ENCODE results near the gene GALNT2.

GALNT2 gene

DNA sequence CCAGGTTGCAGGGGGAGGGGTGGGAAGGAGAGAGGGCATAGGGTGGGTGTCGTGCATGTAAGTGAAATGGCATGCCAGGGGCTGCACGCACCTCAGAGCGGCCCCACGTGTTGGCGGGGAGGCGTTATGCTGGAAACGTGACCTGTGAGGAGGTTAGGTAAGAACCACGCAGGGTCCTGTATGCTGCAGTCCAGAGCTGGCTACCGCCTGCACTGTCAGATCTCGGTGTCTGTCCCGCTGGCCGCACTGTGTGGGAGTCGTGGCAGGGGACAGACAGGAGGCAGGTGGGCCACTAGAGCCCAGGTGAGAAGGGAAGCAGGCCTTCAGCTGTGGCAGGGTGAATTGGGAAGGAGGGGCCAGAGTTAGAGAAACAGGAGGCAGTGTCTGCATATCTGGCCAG lies 79.7 kb downstream of the GALNT2 start:
- no peak overlapping the region for H3K4me3 ChIP-seq (ENCODE audit: low read depth, low read length)
- H3K27ac ChIP-seq (ENCODE audit: low read depth, low read length) = no peak overlapping the region
- H3K4me1 ChIP-seq (ENCODE audit: control insufficient read depth, insufficient read depth, low read length, unreplicated experiment) = peaks cover 4% of the 10 kb centered on the region
- H3K79me2 ChIP-seq (ENCODE audit: control insufficient read depth, insufficient read depth, low read length, unreplicated experiment) = peaks cover 96% of the 10 kb centered on the region
- no peaks in the 10 kb centered on the region for H3K36me3 ChIP-seq (ENCODE audit: insufficient read depth, low read length)
- H3K27me3 ChIP-seq (ENCODE audit: insufficient read depth, low read length) = no peaks in the 10 kb centered on the region
- no peak overlapping the region for H2AFZ ChIP-seq (ENCODE audit: low read length, unreplicated experiment)

DNA sequence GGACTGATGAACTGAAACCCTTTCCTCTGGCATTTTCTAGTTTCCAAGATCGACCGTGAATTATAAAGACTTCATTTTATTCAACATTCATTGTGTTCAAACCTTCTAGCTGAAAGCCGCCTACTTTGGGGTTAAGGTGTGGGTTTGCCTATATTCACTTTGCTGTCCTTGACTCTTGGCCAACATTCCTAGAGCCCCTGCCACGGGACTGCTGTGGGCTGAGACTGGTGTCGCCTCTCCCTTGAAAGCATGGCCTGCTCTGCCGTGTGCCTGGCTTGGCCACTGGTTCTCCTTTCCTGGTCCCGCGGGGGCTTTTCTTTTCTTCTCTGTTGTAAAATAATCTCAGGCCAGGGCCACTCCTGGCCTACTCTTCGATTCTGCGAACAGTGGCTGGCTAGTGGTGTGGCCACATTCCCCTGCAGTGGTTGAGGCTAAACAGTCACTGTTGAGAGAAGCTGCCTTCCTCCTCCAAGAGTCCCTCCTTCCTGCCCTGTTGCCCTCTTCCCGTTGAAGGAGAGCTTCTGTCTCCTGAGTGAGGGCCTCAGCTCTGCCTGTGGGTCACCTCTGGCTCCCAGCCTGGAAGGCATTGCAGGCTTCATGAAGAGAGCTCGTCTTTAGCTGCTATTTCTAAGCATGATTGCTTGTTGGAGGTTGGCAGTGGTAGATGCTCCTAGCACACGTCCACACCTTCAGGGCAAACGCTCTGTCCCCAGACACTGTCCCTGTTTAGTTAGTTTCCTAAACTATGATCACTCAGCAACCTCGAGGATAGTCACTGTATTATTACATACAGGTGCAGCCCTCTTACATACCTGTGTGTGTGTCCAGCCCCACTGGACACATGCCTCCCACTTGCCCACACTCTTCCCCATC lies 80.5 kb downstream of the GALNT2 start:
- Histone ChIP-seq H3K27me3 (ENCODE audit: insufficient read depth, low read length) (no peaks in the 10 kb centered on the region), H3K79me2 (ENCODE audit: control insufficient read depth, insufficient read depth, low read length, unreplicated experiment) (peaks cover 96% of the 10 kb centered on the region), H3K27ac (ENCODE audit: low read depth, low read length) (no peak overlapping the region), H2AFZ (ENCODE audit: low read length, unreplicated experiment) (no peak overlapping the region), H3K4me1 (ENCODE audit: control insufficient read depth, insufficient read depth, low read length, unreplicated experiment) (peaks cover 4% of the 10 kb centered on the region), H3K4me3 (ENCODE audit: low read depth, low read length) (no peak overlapping the region), H3K36me3 (ENCODE audit: insufficient read depth, low read length) (no peaks in the 10 kb centered on the region)

DNA sequence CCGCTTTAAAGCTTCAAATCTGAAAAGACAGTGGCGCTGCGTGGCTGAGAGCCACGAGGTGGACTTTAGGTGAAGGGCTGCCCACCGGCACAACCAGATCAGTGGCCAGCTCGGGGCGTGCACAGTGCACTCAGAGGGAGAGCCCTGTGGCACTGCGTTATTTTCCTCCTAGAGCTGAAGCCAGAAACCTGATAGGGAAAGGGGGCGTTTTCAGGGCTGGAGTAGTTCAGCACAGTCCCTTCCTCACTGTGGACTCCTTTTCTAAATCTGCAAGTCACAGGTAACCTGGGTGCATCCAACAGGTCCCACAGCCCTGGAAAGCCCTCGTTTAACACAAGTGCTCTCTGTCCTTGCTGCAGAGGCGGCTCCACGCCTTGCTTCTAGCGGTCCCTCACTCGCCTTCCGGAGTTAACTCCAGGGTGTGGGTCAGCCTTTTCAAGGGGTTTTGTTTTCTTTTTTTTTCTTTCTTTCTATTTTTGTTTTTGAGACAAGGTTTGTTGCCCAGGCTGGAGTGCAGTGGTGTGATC lies 81.2 kb downstream of the GALNT2 start:
- H3K4me1 ChIP-seq (ENCODE audit: control insufficient read depth, insufficient read depth, low read length, unreplicated experiment) = peaks cover 5% of the 10 kb centered on the region
- H3K27ac ChIP-seq (ENCODE audit: low read depth, low read length) = no peak overlapping the region
- no peak overlapping the region for H2AFZ ChIP-seq (ENCODE audit: low read length, unreplicated experiment)
- H3K79me2 ChIP-seq (ENCODE audit: control insufficient read depth, insufficient read depth, low read length, unreplicated experiment) = peaks cover 94% of the 10 kb centered on the region
- H3K27me3 ChIP-seq (ENCODE audit: insufficient read depth, low read length) = no peaks in the 10 kb centered on the region
- H3K36me3 ChIP-seq (ENCODE audit: insufficient read depth, low read length) = no peaks in the 10 kb centered on the region
- H3K4me3 ChIP-seq (ENCODE audit: low read depth, low read length) = no peak overlapping the region

DNA sequence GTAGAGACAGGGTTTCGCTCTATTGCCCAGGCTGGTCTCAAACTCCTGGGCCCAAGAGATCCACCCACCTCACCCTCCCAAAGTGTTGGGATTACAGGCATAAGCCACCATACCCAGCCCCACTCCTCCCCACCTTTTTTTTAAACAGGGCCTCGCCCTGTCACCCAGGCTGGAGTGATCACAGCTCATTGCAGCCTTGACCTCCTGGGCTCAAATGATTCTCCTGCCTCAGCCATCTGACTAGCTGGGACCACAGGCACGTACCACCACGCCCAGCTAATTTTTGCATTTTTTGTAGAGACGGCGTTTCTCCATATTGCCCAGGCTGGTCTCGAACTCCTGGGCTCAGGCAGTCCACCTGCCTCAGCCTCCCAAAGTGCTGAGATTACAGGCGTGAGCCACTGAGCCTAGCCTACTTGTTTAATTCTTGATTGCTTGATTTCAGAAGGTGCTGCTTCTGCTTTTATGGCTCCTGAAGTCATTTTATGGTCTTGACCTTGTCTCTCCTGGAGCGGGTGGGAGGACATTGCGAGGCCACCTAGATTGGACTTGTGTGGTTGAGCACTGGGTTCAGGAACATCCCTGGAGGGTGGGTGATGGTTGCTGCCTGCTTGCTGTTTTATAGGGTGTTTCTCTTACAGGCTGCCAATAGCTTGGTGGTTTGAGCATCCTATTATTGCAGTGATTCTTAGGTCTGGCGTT lies 81.9 kb downstream of the GALNT2 start:
- Histone ChIP-seq H3K27me3 (ENCODE audit: insufficient read depth, low read length) (no peaks in the 10 kb centered on the region), H3K27ac (ENCODE audit: low read depth, low read length) (no peak overlapping the region)

DNA sequence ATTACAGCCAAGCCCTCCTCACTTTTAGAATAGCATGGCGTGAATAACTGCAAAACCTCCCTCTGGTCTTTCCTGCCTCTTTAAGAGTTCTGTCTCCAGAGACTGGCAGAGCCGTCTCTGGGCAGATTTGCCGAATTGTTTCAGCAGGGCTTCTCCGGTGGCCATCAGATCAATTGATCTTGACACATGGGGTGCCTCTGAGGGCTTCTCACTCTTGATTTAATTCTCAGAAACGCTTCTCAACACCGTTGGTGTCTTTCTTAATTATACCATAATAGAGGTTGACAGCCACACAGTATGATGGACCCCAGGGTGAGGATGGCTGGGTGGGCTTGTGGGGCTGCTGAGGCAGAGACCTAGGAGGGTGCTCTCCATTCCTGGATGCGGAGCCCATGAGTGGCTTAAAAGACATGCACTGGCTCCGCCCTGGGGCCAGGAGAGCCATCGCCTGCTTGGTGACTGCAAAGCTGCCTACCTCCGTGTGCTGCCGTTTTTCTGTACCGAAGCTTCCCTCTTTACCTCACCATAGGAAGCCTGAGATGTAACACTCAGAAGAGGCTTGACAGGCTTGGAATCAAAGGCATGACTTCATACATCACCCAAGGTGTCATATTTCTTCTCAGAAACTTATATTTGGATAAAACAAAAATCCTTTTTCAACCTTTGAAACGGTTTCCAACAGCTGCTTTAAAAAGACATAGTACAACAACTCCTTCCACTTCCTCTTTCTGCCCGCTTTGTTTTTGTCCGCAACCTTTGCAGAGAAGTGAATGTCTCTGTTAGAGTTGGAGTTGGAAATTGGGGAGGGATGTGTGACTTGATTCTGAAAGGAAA lies 82.9 kb downstream of the GALNT2 start:
- no peaks in the 10 kb centered on the region for H3K27me3 ChIP-seq (ENCODE audit: insufficient read depth, low read length)
- H3K4me1 ChIP-seq (ENCODE audit: control insufficient read depth, insufficient read depth, low read length, unreplicated experiment) = peaks cover 18% of the 10 kb centered on the region
- no peak overlapping the region for H2AFZ ChIP-seq (ENCODE audit: low read length, unreplicated experiment)
- H3K4me3 ChIP-seq (ENCODE audit: low read depth, low read length) = no peak overlapping the region
- no peaks in the 10 kb centered on the region for H3K36me3 ChIP-seq (ENCODE audit: insufficient read depth, low read length)
- H3K79me2 ChIP-seq (ENCODE audit: control insufficient read depth, insufficient read depth, low read length, unreplicated experiment) = peaks cover 94% of the 10 kb centered on the region
- no peak overlapping the region for H3K27ac ChIP-seq (ENCODE audit: low read depth, low read length)

More for the DNA sequence above, 81.9 kb downstream of the GALNT2 start:
- Histone ChIP-seq H3K4me1 (ENCODE audit: control insufficient read depth, insufficient read depth, low read length, unreplicated experiment) (peaks cover 13% of the 10 kb centered on the region), H2AFZ (ENCODE audit: low read length, unreplicated experiment) (no peak overlapping the region), H3K79me2 (ENCODE audit: control insufficient read depth, insufficient read depth, low read length, unreplicated experiment) (peaks cover 94% of the 10 kb centered on the region), H3K36me3 (ENCODE audit: insufficient read depth, low read length) (no peaks in the 10 kb centered on the region), H3K4me3 (ENCODE audit: low read depth, low read length) (no peak overlapping the region)

DNA sequence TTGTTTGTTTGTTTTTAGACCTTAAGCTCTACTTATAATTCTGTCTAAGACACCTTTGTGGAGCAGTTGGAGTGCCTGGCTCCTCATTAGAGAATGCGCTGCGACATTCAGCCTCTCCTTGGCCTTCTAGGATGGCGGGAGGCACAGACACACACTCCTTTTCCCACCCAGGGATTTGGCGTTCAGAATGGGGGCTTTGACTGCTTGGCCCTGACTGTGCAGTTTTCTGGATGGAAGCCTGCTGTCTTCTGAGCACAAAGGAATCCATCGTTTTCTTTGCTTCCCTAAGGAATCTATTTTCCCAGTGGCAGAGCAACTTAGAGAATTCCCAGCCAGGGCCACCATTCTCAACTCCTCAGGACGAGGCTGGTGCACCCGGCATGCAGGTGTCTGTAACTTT lies 83.6 kb downstream of the GALNT2 start:
- H3K4me1 ChIP-seq (ENCODE audit: control insufficient read depth, insufficient read depth, low read length, unreplicated experiment) = peaks cover 18% of the 10 kb centered on the region
- H3K79me2 ChIP-seq (ENCODE audit: control insufficient read depth, insufficient read depth, low read length, unreplicated experiment) = peaks cover 94% of the 10 kb centered on the region
- no peaks in the 10 kb centered on the region for H3K27me3 ChIP-seq (ENCODE audit: insufficient read depth, low read length)
- no peak overlapping the region for H3K27ac ChIP-seq (ENCODE audit: low read depth, low read length)
- no peaks in the 10 kb centered on the region for H3K36me3 ChIP-seq (ENCODE audit: insufficient read depth, low read length)
- no peak overlapping the region for H3K4me3 ChIP-seq (ENCODE audit: low read depth, low read length)
- no peak overlapping the region for H2AFZ ChIP-seq (ENCODE audit: low read length, unreplicated experiment)

DNA sequence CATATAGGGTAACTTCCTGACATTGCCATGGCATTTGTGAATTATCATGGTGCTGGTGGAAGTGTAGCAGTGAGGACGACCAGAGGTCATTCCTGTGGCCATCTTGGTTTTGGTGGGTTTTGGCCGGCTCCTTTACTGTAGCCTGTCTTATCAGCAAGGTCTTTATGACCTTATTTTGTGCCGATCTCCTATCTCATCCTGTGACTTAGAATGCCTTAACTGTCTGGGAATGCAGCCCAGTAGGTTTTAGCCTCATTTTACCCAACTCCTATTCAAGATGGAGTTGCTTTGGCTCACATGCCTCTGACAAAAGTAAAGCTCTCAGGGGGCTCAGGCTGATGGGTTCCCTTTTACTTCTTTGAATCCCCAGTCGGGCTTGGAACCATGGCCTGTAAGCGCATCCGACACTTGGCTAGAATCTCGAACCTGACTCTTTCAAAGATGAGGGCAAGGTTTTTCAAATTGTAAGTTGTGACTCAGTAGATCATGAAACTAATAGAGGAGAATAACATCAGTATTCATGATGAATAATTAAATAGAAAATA lies 85.0 kb downstream of the GALNT2 start:
- Histone ChIP-seq H3K36me3 (ENCODE audit: insufficient read depth, low read length) (peaks cover 8% of the 10 kb centered on the region; the same call in 1 of the 2 replicates), H3K79me2 (ENCODE audit: control insufficient read depth, insufficient read depth, low read length, unreplicated experiment) (peaks cover 92% of the 10 kb centered on the region), H3K4me3 (ENCODE audit: low read depth, low read length) (no peak overlapping the region), H3K4me1 (ENCODE audit: control insufficient read depth, insufficient read depth, low read length, unreplicated experiment) (peaks cover 18% of the 10 kb centered on the region), H3K27ac (ENCODE audit: low read depth, low read length) (no peak overlapping the region), H3K27me3 (ENCODE audit: insufficient read depth, low read length) (no peaks in the 10 kb centered on the region), H2AFZ (ENCODE audit: low read length, unreplicated experiment) (no peak overlapping the region)

DNA sequence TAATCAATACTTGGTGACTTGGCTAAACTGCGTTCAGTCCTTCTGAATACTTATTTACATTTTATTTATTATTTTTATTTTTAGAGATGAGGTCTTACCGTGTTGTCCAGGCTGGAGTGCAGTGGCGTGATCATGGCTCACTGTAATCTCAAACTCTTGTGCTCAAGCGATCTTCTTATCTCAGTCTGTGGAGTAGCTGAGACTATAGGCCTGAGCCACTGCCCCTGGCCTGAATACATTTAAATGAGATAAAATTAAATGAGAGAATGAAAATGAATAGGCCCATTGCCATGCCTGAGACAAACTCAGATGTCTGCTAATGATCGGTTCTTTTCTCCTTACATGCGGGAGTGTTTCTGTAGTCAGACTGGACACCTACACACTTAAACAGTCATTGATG lies 86.0 kb downstream of the GALNT2 start:
- Histone ChIP-seq H2AFZ (ENCODE audit: low read length, unreplicated experiment) (no peak overlapping the region), H3K36me3 (ENCODE audit: insufficient read depth, low read length) (peaks cover 8% of the 10 kb centered on the region; the same call in 1 of the 2 replicates), H3K27me3 (ENCODE audit: insufficient read depth, low read length) (no peaks in the 10 kb centered on the region), H3K79me2 (ENCODE audit: control insufficient read depth, insufficient read depth, low read length, unreplicated experiment) (peaks cover 89% of the 10 kb centered on the region), H3K4me3 (ENCODE audit: low read depth, low read length) (no peak overlapping the region), H3K4me1 (ENCODE audit: control insufficient read depth, insufficient read depth, low read length, unreplicated experiment) (peaks cover 19% of the 10 kb centered on the region), H3K27ac (ENCODE audit: low read depth, low read length) (peak overlapping the region; percentile 63; the same call in 1 of the 2 replicates)

DNA sequence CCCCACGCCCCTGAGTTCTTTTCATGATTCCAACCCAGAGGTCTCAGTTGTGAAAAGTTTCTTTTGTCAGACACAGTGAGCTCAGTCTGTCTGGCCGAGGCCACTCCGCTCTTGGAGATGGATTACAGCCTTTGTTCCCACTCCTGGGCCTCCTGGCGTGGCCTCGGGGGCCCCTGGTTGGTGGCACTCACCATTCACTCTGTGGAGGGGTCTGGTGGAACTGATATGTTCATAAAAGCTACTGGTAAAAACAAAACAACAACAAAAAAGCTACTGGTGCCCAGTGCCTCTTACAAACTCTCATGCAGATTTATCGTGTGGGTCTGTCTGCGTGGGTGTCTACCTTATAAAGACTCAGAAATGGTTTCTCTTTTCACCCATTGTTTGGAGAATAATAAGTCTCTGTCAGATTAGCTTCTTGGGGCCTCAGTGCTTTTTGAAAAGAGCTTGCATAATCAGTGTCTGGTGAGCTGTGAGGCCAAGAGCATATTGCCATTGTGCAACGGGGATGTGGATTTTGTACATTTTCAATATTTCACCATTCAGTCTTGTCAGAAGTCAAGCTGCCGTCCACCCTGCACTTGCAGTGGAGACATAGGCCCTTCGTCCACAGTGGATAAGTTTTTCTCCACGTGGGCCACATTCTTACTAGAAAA lies 86.7 kb downstream of the GALNT2 start:
- H3K79me2 ChIP-seq (ENCODE audit: control insufficient read depth, insufficient read depth, low read length, unreplicated experiment) = peaks cover 87% of the 10 kb centered on the region
- H3K27ac ChIP-seq (ENCODE audit: low read depth, low read length) = peak overlapping the region; percentile 63
- H3K27me3 ChIP-seq (ENCODE audit: insufficient read depth, low read length) = no peaks in the 10 kb centered on the region
- H3K4me1 ChIP-seq (ENCODE audit: control insufficient read depth, insufficient read depth, low read length, unreplicated experiment) = peaks cover 27% of the 10 kb centered on the region
- H3K36me3 ChIP-seq (ENCODE audit: insufficient read depth, low read length) = peaks cover 8% of the 10 kb centered on the region; the same call in 1 of the 2 replicates
- peak overlapping the region; percentile 23 for H3K4me3 ChIP-seq (ENCODE audit: low read depth, low read length)
- no peak overlapping the region for H2AFZ ChIP-seq (ENCODE audit: low read length, unreplicated experiment)
